Measurements from ENCODE around the gene LAMC3. TPM values are rescaled to one million over a fixed set of nuclear protein-coding genes. Genes with fewer than 3 reads are reported as not detected.

The LAMC3 gene
- total RNA-seq, 1 donor from 2014 or later, result 0.20 TPM

- no peaks in the 10 kb centered on the region for H3K36me3 Mint-ChIP-seq (ENCODE audit: low read depth, unreplicated experiment)
- DNase-seq (ENCODE audit: low read depth), result no peak
- H3K4me1 Mint-ChIP-seq (ENCODE audit: low read depth, unreplicated experiment), result no peaks in the 10 kb centered on the region
- Histone ChIP-seq H2AFZ (ENCODE audit: low read depth, low read length) (no peak overlapping the region), H3K36me3 (ENCODE audit: insufficient read depth, low read length) (no peaks in the 10 kb centered on the region), H3K4me2 (ENCODE audit: low read length) (no peak overlapping the region), H3K79me2 (ENCODE audit: insufficient read depth, low read length) (no peaks in the 10 kb centered on the region), H3K4me1 (ENCODE audit: insufficient read depth, low read length) (no peaks in the 10 kb centered on the region), H3K4me3 (ENCODE audit: insufficient read depth, low read depth, low read length) (no peak overlapping the region), H4K20me1 (ENCODE audit: insufficient read depth, low read length) (no peaks in the 10 kb centered on the region), H3K27ac (ENCODE audit: low read depth, low read length) (no peak overlapping the region), H3K27me3 (ENCODE audit: insufficient read depth, low read length) (peaks cover 22% of the 10 kb centered on the region), H3K9me3 (ENCODE audit: insufficient read depth, low read depth, low read length) (no peaks in the 10 kb centered on the region), H3K9ac (ENCODE audit: low read length) (no peak overlapping the region)
- TF ChIP-seq EZH2 (IDR thresholded peaks at IDR 0.05; ENCODE audit: insufficient read depth, low read length), result no peak
- no peak for TF ChIP-seq CTCF (IDR thresholded peaks at IDR 0.05; ENCODE audit: insufficient read depth, low read depth, low read length)
- peaks cover 38% of the 10 kb centered on the region for H3K27me3 Mint-ChIP-seq (ENCODE audit: low read depth, unreplicated experiment)
- no peak overlapping the region for H3K27ac Mint-ChIP-seq (ENCODE audit: unreplicated experiment)
- no peak for FAIRE-seq
- H3K4me3 Mint-ChIP-seq (ENCODE audit: unreplicated experiment), result no peak overlapping the region
- no peaks in the 10 kb centered on the region for H3K9me3 Mint-ChIP-seq (ENCODE audit: unreplicated experiment)
Measured at GRCh38 chr9:130972957-130973685, 35.9 kb upstream of the LAMC3 start.

GRCh38 chr9:130973686-130974281 lies 35.2 kb upstream of the LAMC3 start:
- no peaks in the 10 kb centered on the region for H3K36me3 Mint-ChIP-seq (ENCODE audit: low read depth, unreplicated experiment)
- Histone ChIP-seq H3K27me3 (ENCODE audit: insufficient read depth, low read length) (peaks cover 22% of the 10 kb centered on the region), H3K4me2 (ENCODE audit: low read length) (no peak overlapping the region), H3K4me3 (ENCODE audit: insufficient read depth, low read depth, low read length) (no peak overlapping the region), H3K79me2 (ENCODE audit: insufficient read depth, low read length) (no peaks in the 10 kb centered on the region), H3K9ac (ENCODE audit: low read length) (no peak overlapping the region), H3K9me3 (ENCODE audit: insufficient read depth, low read depth, low read length) (no peaks in the 10 kb centered on the region), H2AFZ (ENCODE audit: low read depth, low read length) (no peak overlapping the region), H3K4me1 (ENCODE audit: insufficient read depth, low read length) (no peaks in the 10 kb centered on the region), H4K20me1 (ENCODE audit: insufficient read depth, low read length) (no peaks in the 10 kb centered on the region), H3K36me3 (ENCODE audit: insufficient read depth, low read length) (no peaks in the 10 kb centered on the region), H3K27ac (ENCODE audit: low read depth, low read length) (no peak overlapping the region)
- no peak for FAIRE-seq
- TF ChIP-seq CTCF (IDR thresholded peaks at IDR 0.05; ENCODE audit: insufficient read depth, low read depth, low read length), result no peak
- no peak for TF ChIP-seq EZH2 (IDR thresholded peaks at IDR 0.05; ENCODE audit: insufficient read depth, low read length)
- no peak overlapping the region for H3K4me3 Mint-ChIP-seq (ENCODE audit: unreplicated experiment)
- H3K9me3 Mint-ChIP-seq (ENCODE audit: unreplicated experiment), result no peaks in the 10 kb centered on the region
- H3K27me3 Mint-ChIP-seq (ENCODE audit: low read depth, unreplicated experiment), result peaks cover 38% of the 10 kb centered on the region
- H3K27ac Mint-ChIP-seq (ENCODE audit: unreplicated experiment), result no peak overlapping the region
- no peaks in the 10 kb centered on the region for H3K4me1 Mint-ChIP-seq (ENCODE audit: low read depth, unreplicated experiment)
- DNase-seq (ENCODE audit: low read depth), result no peak

- no peak overlapping the region for H3K4me3 Mint-ChIP-seq (ENCODE audit: unreplicated experiment)
Measured at GRCh38 chr9:130974697-130975096, 34.3 kb upstream of the LAMC3 start.

More at GRCh38 chr9:130974697-130975096, 34.3 kb upstream of the LAMC3 start:
- Histone ChIP-seq H3K4me2 (ENCODE audit: low read length) (no peak overlapping the region), H3K4me3 (ENCODE audit: insufficient read depth, low read depth, low read length) (no peak overlapping the region), H3K27ac (ENCODE audit: low read depth, low read length) (no peak overlapping the region), H3K79me2 (ENCODE audit: insufficient read depth, low read length) (no peaks in the 10 kb centered on the region), H3K9ac (ENCODE audit: low read length) (no peak overlapping the region), H3K9me3 (ENCODE audit: insufficient read depth, low read depth, low read length) (no peaks in the 10 kb centered on the region), H3K36me3 (ENCODE audit: insufficient read depth, low read length) (no peaks in the 10 kb centered on the region), H3K4me1 (ENCODE audit: insufficient read depth, low read length) (no peaks in the 10 kb centered on the region), H4K20me1 (ENCODE audit: insufficient read depth, low read length) (no peaks in the 10 kb centered on the region), H3K27me3 (ENCODE audit: insufficient read depth, low read length) (peaks cover 25% of the 10 kb centered on the region), H2AFZ (ENCODE audit: low read depth, low read length) (no peak overlapping the region)
- FAIRE-seq, result no peak
- Mint-ChIP-seq H3K27me3 (ENCODE audit: low read depth, unreplicated experiment) (peaks cover 40% of the 10 kb centered on the region), H3K4me1 (ENCODE audit: low read depth, unreplicated experiment) (no peaks in the 10 kb centered on the region), H3K36me3 (ENCODE audit: low read depth, unreplicated experiment) (no peaks in the 10 kb centered on the region), H3K27ac (ENCODE audit: unreplicated experiment) (no peak overlapping the region), H3K9me3 (ENCODE audit: unreplicated experiment) (no peaks in the 10 kb centered on the region)
- no peak for DNase-seq (ENCODE audit: low read depth)
- TF ChIP-seq CTCF (IDR thresholded peaks at IDR 0.05; ENCODE audit: insufficient read depth, low read depth, low read length) (no peak), EZH2 (IDR thresholded peaks at IDR 0.05; ENCODE audit: insufficient read depth, low read length) (no peak)

Data from astrocyte (in vitro differentiated cells and primary cell).